B cell (primary cell): ENCODE results near the gene NPAS3. TPM values are rescaled to one million over a fixed set of nuclear protein-coding genes. Genes with fewer than 3 reads are reported as not detected.

Source experiments
- ATAC-seq: fragments of 200-7000 bp; cut with Tn5 transposase; one replicate; pipeline ENCODE4 v1.10.0; 2021; ENCODE audit warnings: low read depth, mild to moderate bottlenecking, moderate number of reproducible peaks, moderate library complexity
- CTCF ChIA-PET: fragments of 350-600 bp; sonication (Branson Sonifier 250); formaldehyde crosslinking; loops from one replicate; lab custom pipeline; 2021; ENCODE audit warnings: antibody characterized with exemption, inconsistent platforms; lab: Charles Lee
- POLR2A ChIA-PET: fragments of 350-600 bp; sonication (Branson Sonifier 250); formaldehyde crosslinking; loops from one replicate; lab custom pipeline; 2021; ENCODE audit warnings: antibody characterized with exemption; lab: Charles Lee
- DNase-seq: peaks from one replicate; pipeline ENCODE4 v3.0.0; 2013
- H2AFZ ChIP-seq: 2 replicates; pipeline ENCODE4 v1.6.1; 2012; ENCODE audit warnings: mild to moderate bottlenecking, low read depth, low read length; ENCODE audit not compliant: insufficient read depth, poor library complexity, severe bottlenecking
- H3K27ac ChIP-seq, 2 donors: 1 replicate in 1 of 2; 2 replicates in 1 of 2; pipeline ENCODE4 v1.5.1; 2012 to 2013; ENCODE audit warnings: low read length in 2 of 2, mild to moderate bottlenecking in 2 of 2, moderate library complexity in 1 of 2
- H3K27me3 ChIP-seq, 4 experiments: fragments of 200-600 bp in 1 of 4; sonication (generic) in 1 of 4; replicated peaks in 1 of 4; 1 replicate in 2 of 4; 2 replicates in 2 of 4; pipeline versions ENCODE4 v1.6.1 to v1.7.0; 2013 to 2016; ENCODE audit warnings: low read length in 3 of 4, mild to moderate bottlenecking in 2 of 4, mixed read lengths in 1 of 4, moderate library complexity in 1 of 4; ENCODE audit not compliant: insufficient read depth in 4 of 4, control insufficient read depth in 3 of 4; ENCODE audit errors: control extremely low read depth in 1 of 4
- H3K36me3 ChIP-seq, 2 experiments: replicated peaks in 1 of 2; 1 replicate in 1 of 2; 2 replicates in 1 of 2; pipeline versions ENCODE4 v1.6.1 to v1.7.1; 2013; ENCODE audit warnings: low read length in 1 of 2; ENCODE audit not compliant: insufficient read depth in 2 of 2, control insufficient read depth in 1 of 2; ENCODE audit errors: control extremely low read depth in 1 of 2, extremely low read depth in 1 of 2
- H3K4me1 ChIP-seq, 2 donors: fragments of 200-600 bp in 1 of 2; sonication (generic) in 1 of 2; 1 replicate in 1 of 2; 2 replicates in 1 of 2; pipeline versions ENCODE4 v1.5.1 to v1.6.1; 2013 to 2017; ENCODE audit warnings: low read length in 2 of 2; ENCODE audit not compliant: control insufficient read depth in 2 of 2, insufficient read depth in 2 of 2
- H3K4me2 ChIP-seq: replicated peaks from 2 replicates; pipeline ENCODE3; 2012; ENCODE audit warnings: mild to moderate bottlenecking, low read depth, low read length; ENCODE audit not compliant: poor library complexity, severe bottlenecking
- H3K4me3 ChIP-seq, 5 experiments: fragments of 200-600 bp in 1 of 5; sonication (generic) in 1 of 5; 1 replicate in 3 of 5; 2 replicates in 2 of 5; pipeline versions ENCODE4 v1.5.1 to v1.7.0; 2011 to 2016; ENCODE audit warnings: low read length in 4 of 5, mild to moderate bottlenecking in 4 of 5, low read depth in 2 of 5, control low read depth in 1 of 5, moderate library complexity in 1 of 5; ENCODE audit not compliant: insufficient read depth in 1 of 5; ENCODE audit errors: control extremely low read depth in 1 of 5, extremely low read depth in 1 of 5
- H3K79me2 ChIP-seq: fragments of 200-600 bp; sonication (generic); one replicate; pipeline ENCODE4 v1.6.0; 2016; ENCODE audit warnings: low read length; ENCODE audit not compliant: control insufficient read depth, insufficient read depth
- H3K9ac ChIP-seq: fragments of 200-600 bp; sonication (generic); 2 replicates; pipeline ENCODE4 v1.6.1; 2017; ENCODE audit warnings: mild to moderate bottlenecking, low read length, moderate library complexity
- H3K9me3 ChIP-seq, 3 donors: one replicate each; pipeline versions ENCODE4 v1.6.1 to v1.7.1; 2013; ENCODE audit warnings: low read length in 2 of 3; ENCODE audit not compliant: control insufficient read depth in 2 of 3, insufficient read depth in 1 of 3; ENCODE audit errors: control extremely low read depth in 1 of 3
- H4K20me1 ChIP-seq: 2 replicates; pipeline ENCODE4 v1.6.0; 2012; ENCODE audit warnings: mild to moderate bottlenecking, low read length; ENCODE audit not compliant: insufficient read depth, control insufficient read depth, poor library complexity, severe bottlenecking
- H3K27ac Mint-ChIP-seq: one replicate; pipeline ENCODE4 v1.8.0; 2021; ENCODE audit warnings: mixed read lengths
- H3K27me3 Mint-ChIP-seq: one replicate; pipeline ENCODE4 v1.8.0; 2021; ENCODE audit warnings: mixed read lengths
- H3K4me1 Mint-ChIP-seq: one replicate; pipeline ENCODE4 v1.8.0; 2021; ENCODE audit warnings: mixed read lengths
- H3K4me3 Mint-ChIP-seq: one replicate; pipeline ENCODE4 v1.8.0; 2021; ENCODE audit warnings: mixed read lengths
- H3K9me3 Mint-ChIP-seq: one replicate; pipeline ENCODE4 v1.8.0; 2022; ENCODE audit warnings: mixed read lengths; ENCODE audit not compliant: insufficient read depth
- EZH2 ChIP-seq: IDR thresholded peaks from 2 replicates; pipeline ENCODE4 v1.6.1; 2012; ENCODE audit warnings: borderline replicate concordance, low read depth, mild to moderate bottlenecking, moderate library complexity, low read length; ENCODE audit not compliant: insufficient read depth, poor library complexity, severe bottlenecking
- WGBS: methylation state at CpG from one replicate; pipeline ENCODE4 v1.1.5; 2013; ENCODE audit warnings: missing lambda C conversion rate; ENCODE audit not compliant: insufficient coverage; 5-methylcytosine and 5-hydroxymethylcytosine counted together
- intact Hi-C: fragments of 100-400 bp; cut with micrococcal nuclease; formaldehyde crosslinking; loops from one replicate; pipeline ENCODE4 v1.10.0; 2022
- polyA plus RNA-seq: library from polyadenylated mRNA; depleted of rRNA; stranded (reverse); fragments of >200 nt; gene quantifications from 2 replicates; pipeline ENCODE4 v1.2.3, GENCODE V29; 2012
- total RNA-seq, 2 donors: library from RNA; stranded (reverse); fragments of 120-200 nt in 1 of 2; gene quantifications; 1 replicate in 1 of 2; 2 replicates in 1 of 2; pipeline versions ENCODE4 v1.2.3 to v1.2.4, GENCODE V29; 2013 to 2022
- TF ChIP-seq, protein P1 (sequence below): fragments of 200-600 bp; IDR thresholded peaks from one replicate; pipeline ENCODE4 v1.8.0; 2022; ENCODE audit warnings: antibody characterized with exemption, mild to moderate bottlenecking

The NPAS3 gene
- total and polyA plus RNA-seq, 2 donors (not counting 1 experiment from before 2014, with no cell fraction given) = not detected

DNA sequence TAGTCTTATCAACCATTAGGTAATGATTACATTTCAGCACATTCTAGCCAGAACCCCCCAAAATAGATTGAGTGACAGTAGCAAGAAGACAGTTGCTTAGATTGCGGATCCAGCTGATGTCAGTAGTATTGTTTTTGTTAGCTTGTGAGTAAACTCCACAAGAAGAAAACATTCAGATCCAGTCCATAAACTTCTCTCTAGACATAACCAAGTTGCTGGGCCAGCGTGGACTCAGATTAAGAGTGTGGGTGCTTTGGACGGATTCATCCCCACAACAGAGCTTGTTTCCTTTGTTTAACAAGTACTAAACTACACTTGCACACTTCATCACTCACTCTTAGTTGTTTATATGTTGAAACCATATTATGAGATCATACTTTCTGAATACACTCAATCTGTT, 293.4 kb downstream of the NPAS3 start:
- no peaks in the 10 kb centered on the region for H3K9me3 ChIP-seq
- H3K36me3 ChIP-seq = no peaks in the 10 kb centered on the region
- H3K27ac ChIP-seq = no peak overlapping the region
- no peak overlapping the region for H3K9ac ChIP-seq
- H3K4me3 ChIP-seq = no peak overlapping the region
- H3K79me2 ChIP-seq = no peaks in the 10 kb centered on the region
- H4K20me1 ChIP-seq = no peaks in the 10 kb centered on the region
- TF ChIP-seq EZH2 = no peak
- TF ChIP-seq, protein P1, sequence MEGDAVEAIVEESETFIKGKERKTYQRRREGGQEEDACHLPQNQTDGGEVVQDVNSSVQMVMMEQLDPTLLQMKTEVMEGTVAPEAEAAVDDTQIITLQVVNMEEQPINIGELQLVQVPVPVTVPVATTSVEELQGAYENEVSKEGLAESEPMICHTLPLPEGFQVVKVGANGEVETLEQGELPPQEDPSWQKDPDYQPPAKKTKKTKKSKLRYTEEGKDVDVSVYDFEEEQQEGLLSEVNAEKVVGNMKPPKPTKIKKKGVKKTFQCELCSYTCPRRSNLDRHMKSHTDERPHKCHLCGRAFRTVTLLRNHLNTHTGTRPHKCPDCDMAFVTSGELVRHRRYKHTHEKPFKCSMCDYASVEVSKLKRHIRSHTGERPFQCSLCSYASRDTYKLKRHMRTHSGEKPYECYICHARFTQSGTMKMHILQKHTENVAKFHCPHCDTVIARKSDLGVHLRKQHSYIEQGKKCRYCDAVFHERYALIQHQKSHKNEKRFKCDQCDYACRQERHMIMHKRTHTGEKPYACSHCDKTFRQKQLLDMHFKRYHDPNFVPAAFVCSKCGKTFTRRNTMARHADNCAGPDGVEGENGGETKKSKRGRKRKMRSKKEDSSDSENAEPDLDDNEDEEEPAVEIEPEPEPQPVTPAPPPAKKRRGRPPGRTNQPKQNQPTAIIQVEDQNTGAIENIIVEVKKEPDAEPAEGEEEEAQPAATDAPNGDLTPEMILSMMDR = no peak
- no peaks in the 10 kb centered on the region for H3K27me3 ChIP-seq
- H2AFZ ChIP-seq = no peak overlapping the region
- H3K4me2 ChIP-seq = no peak overlapping the region
- no peak for ATAC-seq
- intact Hi-C loops = loop anchor here (1.0 kb wide), 1 partner anchor 8 kb away; no protein-coding TSS in a partner anchor
- Mint-ChIP-seq H3K4me3 (no peak overlapping the region), H3K4me1 (no peaks in the 10 kb centered on the region), H3K27me3 (no peaks in the 10 kb centered on the region), H3K9me3 (no peaks in the 10 kb centered on the region), H3K27ac (no peak overlapping the region)
- CTCF ChIA-PET = no interaction called here
- DNase-seq = no peak
- POLR2A ChIA-PET = no interaction called here
- H3K4me1 ChIP-seq = no peaks in the 10 kb centered on the region
- WGBS = no CpG with 5 or more reads among the region's 3 CpGs

DNA sequence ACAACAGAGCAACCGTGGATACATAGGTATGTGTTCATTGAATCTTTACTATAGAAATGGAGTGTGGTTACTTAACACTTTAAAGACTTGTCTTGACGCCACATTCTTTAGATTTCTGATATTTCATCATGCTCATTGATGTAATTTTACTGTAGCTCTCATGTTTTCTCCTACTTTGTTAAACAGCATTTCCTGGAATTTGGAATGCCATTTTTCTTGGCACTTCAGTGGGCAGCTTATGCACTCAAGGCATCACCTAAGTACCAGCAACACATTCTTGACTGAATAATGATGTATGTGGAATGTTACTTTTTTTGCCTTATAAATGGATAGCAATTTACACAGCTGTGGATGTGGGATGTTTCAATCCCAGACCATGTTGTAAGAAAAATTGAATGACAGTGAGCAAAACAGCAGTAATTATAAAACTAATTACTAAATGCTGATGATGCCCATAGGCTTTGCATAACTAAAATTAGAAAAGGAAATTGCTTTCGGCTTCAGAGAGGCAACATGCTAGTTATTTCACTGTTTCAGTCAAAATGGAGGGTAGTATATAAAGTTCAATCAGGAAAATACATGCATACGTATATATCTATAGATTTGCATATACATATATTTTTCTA, 298.5 kb downstream of the NPAS3 start:
- DNase-seq = no peak
- Mint-ChIP-seq H3K27me3 (no peaks in the 10 kb centered on the region), H3K27ac (no peak overlapping the region), H3K4me3 (no peak overlapping the region), H3K4me1 (no peaks in the 10 kb centered on the region), H3K9me3 (no peaks in the 10 kb centered on the region)
- H3K4me2 ChIP-seq = no peak overlapping the region
- ChIA-PET CTCF (no interaction called here), POLR2A (no interaction called here)
- H3K79me2 ChIP-seq = no peaks in the 10 kb centered on the region
- H3K9me3 ChIP-seq = no peaks in the 10 kb centered on the region
- no peaks in the 10 kb centered on the region for H4K20me1 ChIP-seq
- no peaks in the 10 kb centered on the region for H3K36me3 ChIP-seq
- H3K4me3 ChIP-seq = no peak overlapping the region
- H2AFZ ChIP-seq = no peak overlapping the region
- no CpG with 5 or more reads among the region's 4 CpGs for WGBS
- no peaks in the 10 kb centered on the region for H3K4me1 ChIP-seq
- H3K9ac ChIP-seq = no peak overlapping the region
- H3K27ac ChIP-seq = no peak overlapping the region
- TF ChIP-seq, protein P1 = no peak
- TF ChIP-seq EZH2 = no peak
- no peak for ATAC-seq
- H3K27me3 ChIP-seq = no peaks in the 10 kb centered on the region
- intact Hi-C loops = no loop called here
